ENCODE measurements around the gene SARM1. TPM values are rescaled to one million over a fixed set of nuclear protein-coding genes. Genes with fewer than 3 reads are reported as not detected.

The SARM1 gene
- total RNA-seq (2014; rRNA removed; shearing (Covaris generic); ENCODE audit: low replicate concordance), result 17.2 and 33.1 TPM in 2 replicates

DNA sequence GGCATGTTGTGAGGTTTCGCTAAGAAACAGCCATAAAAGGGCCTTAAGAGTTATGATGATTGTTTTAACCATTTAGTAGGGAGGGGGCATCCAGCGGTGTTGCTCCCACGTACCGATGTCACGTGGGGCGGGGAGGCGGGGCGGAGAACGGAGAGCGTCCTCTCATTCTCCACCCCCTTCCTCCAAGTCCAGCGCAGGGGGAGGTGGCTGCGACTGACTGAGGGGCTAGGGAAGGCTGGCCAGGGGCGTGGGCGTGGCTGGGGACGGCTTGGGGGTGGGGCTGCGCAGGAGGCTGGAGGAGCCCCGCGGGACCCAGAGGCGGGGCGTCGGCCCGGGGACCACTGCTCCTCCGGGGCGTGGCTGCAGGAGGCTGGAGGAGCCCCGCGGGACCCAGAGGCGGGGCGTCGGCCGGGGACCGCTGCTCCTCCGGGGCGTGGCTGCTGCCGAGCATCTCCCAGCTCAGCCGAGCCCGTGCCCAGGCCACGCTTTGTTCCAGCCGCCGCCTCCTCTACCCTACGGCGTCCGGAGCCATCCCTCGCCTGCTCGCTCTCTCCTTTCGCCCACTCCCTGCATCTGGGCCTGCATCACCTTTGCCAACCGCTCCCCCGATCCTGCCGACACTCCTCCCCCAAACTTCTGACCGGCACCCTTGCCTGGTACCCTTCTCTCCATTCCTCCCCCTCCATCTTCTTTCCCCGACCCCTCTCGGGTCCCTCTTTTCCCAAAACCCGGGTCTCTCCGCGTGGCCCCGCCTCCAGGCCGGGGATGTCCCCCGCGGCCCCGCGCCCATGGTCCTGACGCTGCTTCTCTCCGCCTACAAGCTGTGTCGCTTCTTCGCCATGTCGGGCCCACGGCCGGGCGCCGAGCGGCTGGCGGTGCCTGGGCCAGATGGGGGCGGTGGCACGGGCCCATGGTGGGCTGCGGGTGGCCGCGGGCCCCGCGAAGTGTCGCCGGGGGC, at the start of gene SARM1:
SARM1 (plus strand) TSS at position 450 of the 958 bp plus-strand sequence; CDS start at position 789, 339 bp downstream.
- Histone ChIP-seq H3K27me3 (no peaks in the 10 kb centered on the region), H3K9me3 (no peaks in the 10 kb centered on the region), H3K4me3 (peak within 1 kb of the TSS; percentile 89), H3K36me3 (peaks cover 20% of the 10 kb centered on the region)
- DNase-seq, result peak; percentile 97

DNA sequence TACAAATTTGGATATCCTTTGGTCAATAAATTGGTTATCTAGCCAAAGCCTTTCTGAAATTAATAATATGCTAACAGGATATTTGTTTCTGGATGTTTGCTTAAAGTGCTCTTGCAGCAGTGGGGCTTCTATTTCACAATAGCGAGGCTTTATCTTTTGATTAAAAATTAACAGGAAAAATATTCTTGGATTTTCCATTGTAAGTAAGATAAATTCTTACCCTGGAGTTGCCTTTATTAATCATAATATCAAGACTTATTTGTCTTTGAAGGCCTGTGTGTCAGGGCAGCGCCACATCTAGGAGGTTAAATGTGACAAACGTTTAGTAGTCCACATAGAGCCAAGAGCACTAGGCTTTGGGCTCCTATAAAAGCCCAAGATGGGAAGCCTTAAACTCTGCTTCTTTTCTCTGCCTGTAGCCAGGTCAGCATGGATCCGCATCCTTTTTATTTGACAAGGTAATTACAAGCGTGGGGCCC, 47.2 kb upstream of the SARM1 start:
- Histone ChIP-seq H3K36me3 (peaks cover 69% of the 10 kb centered on the region), H3K9me3 (no peaks in the 10 kb centered on the region), H3K27me3 (no peaks in the 10 kb centered on the region), H3K4me3 (no peak overlapping the region)
- no peak for DNase-seq

DNA sequence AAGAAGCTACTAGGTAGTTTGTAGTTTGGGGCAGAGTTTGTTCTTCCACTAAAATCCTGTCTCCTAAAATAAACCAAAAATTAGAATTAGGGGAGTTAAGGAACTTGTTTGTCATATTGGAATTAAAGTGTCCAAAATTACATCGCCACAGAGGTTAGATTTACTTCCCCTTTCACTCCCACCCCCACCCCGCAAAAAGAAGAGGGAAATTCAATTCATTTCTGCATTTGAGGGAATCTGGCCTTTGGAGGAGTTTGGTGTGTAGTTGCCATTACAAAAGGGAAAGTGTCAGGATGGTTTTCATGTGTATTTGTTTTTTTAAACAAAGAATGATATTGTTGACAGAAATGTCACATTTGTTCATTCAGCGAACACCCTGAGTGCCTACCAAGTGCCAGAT, 46.7 kb upstream of the SARM1 start:
- H3K4me3 ChIP-seq, result no peak overlapping the region
- peaks cover 73% of the 10 kb centered on the region for H3K36me3 ChIP-seq
- DNase-seq, result no peak
- H3K27me3 ChIP-seq, result no peaks in the 10 kb centered on the region
- H3K9me3 ChIP-seq, result no peaks in the 10 kb centered on the region

DNA sequence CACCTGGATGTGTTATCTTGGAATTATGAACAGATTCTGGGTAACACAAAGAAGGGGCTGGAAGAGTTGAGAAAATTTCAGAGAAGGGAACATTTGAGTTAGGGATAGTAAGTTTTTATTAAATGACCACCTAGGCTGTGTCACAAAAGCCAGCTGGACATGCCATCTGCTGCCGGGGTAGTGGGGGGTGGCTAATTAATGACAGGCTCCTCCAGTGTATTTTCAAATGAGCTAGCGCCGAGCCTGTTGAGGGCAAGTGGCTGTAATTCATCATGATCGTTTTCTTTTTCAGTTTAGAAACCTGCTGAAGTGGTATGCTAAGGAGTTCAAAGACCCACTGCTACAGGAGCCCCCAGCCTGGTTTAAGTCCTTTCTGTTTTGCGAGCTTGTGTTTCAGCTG, 46.3 kb upstream of the SARM1 start:
- Histone ChIP-seq H3K4me3 (no peak overlapping the region), H3K27me3 (no peaks in the 10 kb centered on the region), H3K9me3 (no peaks in the 10 kb centered on the region), H3K36me3 (peaks cover 73% of the 10 kb centered on the region)
- no peak for DNase-seq

DNA sequence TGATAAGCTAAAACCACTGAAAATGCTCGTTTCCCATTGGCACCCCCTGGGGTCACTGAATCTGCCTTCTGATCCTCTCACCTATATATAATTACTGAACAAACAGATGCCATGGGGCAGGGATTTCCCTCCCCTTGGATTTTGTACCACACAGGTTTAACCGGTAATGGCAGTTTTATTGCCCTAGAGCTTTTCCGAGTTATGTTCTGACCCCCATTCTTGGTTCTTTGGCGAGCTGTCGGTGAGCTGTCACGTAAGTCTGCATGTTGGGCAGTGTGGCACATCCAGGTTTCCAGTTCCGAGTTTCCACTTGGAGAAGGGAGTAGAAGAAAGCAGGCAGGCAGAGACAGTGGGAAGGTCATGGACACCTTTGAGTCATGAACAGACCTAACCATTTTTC, 45.4 kb upstream of the SARM1 start:
- peaks cover 73% of the 10 kb centered on the region for H3K36me3 ChIP-seq
- no peak overlapping the region for H3K4me3 ChIP-seq
- no peaks in the 10 kb centered on the region for H3K27me3 ChIP-seq
- H3K9me3 ChIP-seq, result no peaks in the 10 kb centered on the region
- no peak for DNase-seq

DNA sequence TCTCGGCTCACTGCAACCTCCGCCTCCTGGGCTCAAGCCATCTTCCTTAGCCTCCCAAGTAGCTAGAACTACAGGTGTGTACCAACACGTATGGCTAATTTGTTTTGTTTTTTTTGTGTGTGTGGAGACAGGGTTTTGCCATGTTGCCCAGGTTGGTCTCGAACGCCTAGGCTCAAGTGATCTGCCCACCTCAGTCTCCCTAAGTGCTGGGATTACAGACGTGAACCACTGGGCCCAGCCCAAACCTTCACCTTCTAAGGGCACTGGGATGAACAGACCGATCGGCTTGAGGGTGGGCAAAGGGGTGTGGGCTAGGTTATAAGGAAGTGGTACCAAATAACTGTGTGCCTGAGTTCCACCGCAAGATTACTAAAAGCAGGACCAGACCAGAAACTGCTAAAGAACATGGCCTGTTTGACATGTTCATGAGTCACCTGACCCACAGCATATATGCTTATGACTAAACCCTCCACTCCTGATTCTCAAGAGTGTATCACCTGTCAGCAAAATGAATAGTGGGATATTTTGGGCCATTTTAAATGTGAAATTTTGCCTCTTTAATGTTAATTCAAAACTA, 44.4 kb upstream of the SARM1 start:
- H3K36me3 ChIP-seq, result peaks cover 77% of the 10 kb centered on the region
- DNase-seq, result no peak
- H3K9me3 ChIP-seq, result no peaks in the 10 kb centered on the region
- H3K27me3 ChIP-seq, result no peaks in the 10 kb centered on the region
- H3K4me3 ChIP-seq, result no peak overlapping the region

DNA sequence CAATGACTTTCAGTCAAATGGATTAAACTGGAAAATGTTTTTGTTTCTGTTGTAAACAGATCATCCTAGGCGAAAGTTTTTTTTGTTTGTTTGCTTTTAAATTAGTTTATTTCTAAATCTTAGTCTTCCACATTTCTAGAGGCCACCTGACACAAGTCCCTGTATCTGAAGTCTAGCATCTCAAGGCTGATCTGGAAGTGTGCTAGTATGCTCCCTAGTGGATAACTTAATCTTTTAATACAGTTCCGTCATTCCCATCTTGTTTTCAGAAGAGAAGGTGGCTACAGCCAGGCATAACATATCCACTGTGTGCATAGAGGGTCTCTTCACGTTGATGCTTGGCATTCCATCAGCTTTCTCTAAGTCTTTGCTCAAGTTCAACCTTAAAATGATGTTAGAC, 43.8 kb upstream of the SARM1 start:
- no peak overlapping the region for H3K4me3 ChIP-seq

DNA sequence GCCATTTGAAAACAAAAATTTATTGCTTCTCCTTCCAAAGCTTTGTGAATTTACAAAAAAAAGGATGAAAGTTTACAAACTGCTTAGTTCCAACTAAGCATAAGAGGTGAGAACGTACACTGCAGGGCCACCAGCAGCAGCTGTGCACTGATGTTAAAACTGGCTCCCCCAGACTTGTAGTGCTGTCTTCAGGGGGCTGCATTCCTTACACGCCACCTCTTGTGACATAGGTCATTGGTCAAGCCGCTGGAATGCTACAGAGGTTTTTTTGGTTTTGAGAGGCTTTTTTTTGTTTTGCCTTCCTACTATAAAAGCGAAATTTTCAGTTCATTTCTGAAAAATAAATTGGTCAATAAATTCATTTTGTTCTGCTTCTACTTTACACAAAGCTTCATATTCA, 43.2 kb upstream of the SARM1 start:
- no peaks in the 10 kb centered on the region for H3K27me3 ChIP-seq
- H3K36me3 ChIP-seq, result peaks cover 67% of the 10 kb centered on the region
- H3K4me3 ChIP-seq, result no peak overlapping the region
- H3K9me3 ChIP-seq, result no peaks in the 10 kb centered on the region
- no peak for DNase-seq

More for the DNA sequence above, 43.8 kb upstream of the SARM1 start:
- no peak for DNase-seq
- H3K36me3 ChIP-seq, result peaks cover 71% of the 10 kb centered on the region
- H3K9me3 ChIP-seq, result no peaks in the 10 kb centered on the region
- no peaks in the 10 kb centered on the region for H3K27me3 ChIP-seq

DNA sequence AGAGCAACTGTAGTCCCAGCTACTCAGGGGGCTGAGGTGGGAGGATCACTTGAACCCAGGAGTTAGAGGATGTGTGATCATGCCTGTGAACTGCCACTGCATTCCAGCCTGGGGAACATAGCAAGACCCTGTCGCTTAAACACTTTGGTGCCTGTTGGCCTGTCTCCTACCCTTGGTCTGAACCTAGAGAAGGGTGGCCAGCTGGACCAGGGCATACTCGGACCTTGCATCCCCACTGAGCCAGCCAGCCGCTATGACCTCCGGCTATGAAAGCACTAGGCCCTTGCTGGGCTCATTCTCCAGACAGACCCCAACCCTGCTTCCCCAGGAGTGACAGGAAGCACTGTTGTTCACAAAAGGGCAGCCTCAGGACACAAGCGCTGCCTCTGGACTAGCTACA, 40.8 kb upstream of the SARM1 start:
- Histone ChIP-seq H3K36me3 (peaks cover 59% of the 10 kb centered on the region), H3K9me3 (no peaks in the 10 kb centered on the region), H3K4me3 (no peak overlapping the region), H3K27me3 (no peaks in the 10 kb centered on the region)
- no peak for DNase-seq

DNA sequence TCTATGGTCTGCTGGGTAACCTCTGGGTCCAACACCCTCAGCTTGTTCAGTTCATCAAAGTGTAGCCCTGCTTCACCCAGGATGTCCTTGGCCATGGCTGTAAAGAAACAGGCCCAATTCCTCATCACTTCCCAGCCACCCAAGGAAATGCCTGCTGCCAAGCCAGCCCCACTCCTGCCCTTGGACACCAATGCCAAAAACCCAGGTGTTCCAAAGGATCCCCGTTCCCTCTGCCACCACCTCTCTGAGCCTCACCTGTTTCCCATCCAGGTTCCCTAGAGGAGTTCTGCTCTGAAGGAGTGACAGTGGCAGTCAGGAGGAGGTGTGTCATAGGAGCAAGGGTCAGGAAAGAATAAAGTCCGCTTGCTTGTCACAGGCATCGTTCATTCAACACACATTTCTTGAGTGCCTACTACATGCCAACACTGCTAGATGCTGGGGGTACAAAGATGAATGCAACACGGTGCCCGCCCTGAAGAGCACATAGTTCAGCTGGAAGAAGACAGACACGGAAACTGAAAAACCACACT, 39.5 kb upstream of the SARM1 start:
- Histone ChIP-seq H3K9me3 (no peaks in the 10 kb centered on the region), H3K4me3 (no peak overlapping the region), H3K36me3 (peaks cover 56% of the 10 kb centered on the region), H3K27me3 (no peaks in the 10 kb centered on the region)
- no peak for DNase-seq

DNA sequence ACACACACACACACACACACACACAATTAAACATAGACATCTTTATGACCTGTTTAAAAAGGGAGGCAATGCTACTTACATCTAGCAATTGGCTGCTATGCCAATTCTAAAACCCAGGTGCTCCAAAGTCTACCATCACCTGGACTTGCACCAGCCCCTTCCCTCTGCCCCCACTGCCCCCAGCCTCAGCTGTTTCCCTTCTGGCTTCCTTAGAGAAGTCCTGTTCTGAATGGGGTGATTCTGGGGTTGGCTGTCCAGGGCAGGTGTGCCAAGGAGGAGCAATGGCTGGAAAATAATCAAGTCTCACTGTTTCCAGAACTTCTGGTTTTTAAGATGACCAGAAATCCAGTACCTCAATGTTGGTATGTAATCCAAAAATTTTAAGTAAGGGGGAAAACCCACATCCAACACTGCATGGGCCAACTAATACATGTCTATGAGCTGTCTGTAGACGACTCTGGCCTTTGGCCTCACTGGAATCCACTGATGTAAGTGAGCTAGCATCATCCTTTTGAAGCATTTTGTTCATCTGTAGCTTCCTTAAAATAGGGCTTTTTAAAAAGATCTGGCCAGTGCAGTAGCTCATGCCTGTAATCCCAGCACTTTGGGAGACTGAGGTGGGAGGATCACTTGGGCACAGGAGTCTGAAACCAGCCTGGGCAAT, 38.3 kb upstream of the SARM1 start:
- Histone ChIP-seq H3K27me3 (no peaks in the 10 kb centered on the region), H3K4me3 (no peak overlapping the region), H3K9me3 (no peaks in the 10 kb centered on the region), H3K36me3 (peaks cover 56% of the 10 kb centered on the region)
- no peak for DNase-seq

DNA sequence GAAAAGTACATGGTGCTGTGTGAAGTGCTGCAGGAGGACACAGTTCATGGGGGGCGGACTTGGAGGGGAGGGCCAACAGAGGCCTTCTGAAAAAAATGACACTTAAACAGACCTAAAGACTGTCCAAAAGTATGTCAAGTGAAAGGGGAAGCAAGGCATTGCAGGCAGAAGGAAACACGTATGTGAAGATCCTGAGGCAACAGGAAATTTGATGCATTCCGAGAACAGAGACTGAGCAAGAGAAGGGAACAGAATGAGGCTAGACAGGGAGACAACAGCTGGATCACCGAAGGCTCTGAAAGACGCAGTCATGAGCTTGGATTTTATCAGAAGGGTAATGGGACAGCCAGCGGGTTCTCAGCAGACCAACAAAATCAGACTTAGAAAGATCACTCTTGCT, 37.3 kb upstream of the SARM1 start:
- no peak for DNase-seq
- Histone ChIP-seq H3K36me3 (peaks cover 51% of the 10 kb centered on the region), H3K4me3 (peak overlapping the region; percentile 98), H3K9me3 (no peaks in the 10 kb centered on the region), H3K27me3 (no peaks in the 10 kb centered on the region)

DNA sequence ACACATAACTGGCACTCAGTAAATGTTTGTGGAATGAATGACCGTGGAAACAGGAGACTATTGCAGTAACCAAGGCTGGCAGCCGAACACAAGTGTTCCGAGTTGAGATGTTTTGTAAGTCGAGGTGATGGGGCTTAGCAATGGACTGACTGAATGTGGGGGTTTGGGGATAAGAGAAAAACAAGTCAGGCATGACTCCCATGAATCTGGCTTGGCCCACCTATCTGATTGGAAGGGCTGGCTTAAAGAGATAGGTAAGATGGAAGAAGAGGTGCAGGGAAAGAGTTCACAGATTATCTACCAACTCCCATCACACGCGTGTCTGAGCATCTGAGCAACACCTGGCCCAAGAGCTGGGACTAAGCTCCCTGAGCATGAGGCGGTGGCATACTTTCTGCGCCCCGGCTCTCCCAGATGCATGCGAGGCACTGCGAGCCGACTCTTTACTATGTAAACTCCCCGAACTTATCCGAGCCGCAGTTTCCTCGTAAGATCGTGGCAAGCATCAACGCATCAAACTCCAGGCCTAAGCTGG, 36.8 kb upstream of the SARM1 start:
- DNase-seq, result no peak

DNA sequence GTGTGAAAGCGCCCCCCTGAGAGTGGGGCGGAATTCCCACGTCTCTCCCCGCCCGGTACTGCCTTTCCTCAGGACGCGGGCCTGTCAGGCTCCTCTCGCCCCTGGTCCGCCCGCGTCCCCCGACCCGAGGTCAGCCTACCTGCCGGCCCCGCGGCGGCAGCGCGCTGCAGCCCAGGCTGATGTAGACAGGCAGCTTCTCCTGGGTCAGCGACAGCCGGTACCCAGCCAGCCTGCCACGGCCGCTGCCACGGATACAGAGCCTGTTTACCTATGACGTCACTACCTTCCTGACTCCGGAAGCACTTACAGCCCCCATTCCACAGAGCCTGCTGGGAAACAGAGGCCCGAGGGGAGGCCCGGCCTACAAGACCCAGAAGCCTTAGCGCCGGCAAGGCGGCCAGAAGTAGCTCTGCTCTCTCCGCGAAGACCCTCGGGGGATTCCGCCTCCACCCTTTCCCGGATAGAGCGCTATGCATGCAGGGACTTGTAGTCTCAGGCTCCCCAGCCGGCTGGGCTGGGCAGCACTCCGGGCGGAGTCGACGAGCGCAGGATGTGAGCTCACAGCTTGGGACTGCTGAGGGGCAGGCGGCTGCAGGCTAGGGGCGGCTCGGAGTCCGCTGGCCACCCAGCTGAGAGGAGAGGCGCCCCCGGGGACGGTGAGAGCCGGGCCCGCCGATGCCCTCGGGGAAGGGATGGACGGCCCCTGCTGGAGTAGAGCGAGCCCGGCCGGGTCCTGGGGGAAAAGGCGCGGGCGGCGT, 36.1 kb upstream of the SARM1 start, which contains the start of the genes IFT20 and TNFAIP1:
IFT20 (minus strand) TSS at position 272 of the 758 bp plus-strand sequence. CDS start 3,487 bp downstream, outside the sequence.
TNFAIP1 (plus strand) TSS at position 561 of the 758 bp plus-strand sequence. CDS start 3,761 bp downstream, outside the sequence.
- peak; percentile 100 for DNase-seq
- no peaks in the 10 kb centered on the region for H3K27me3 ChIP-seq
- no peaks in the 10 kb centered on the region for H3K9me3 ChIP-seq
- H3K4me3 ChIP-seq, result peak within 1 kb of the TSS; percentile 98
- H3K36me3 ChIP-seq, result peaks cover 57% of the 10 kb centered on the region

More for the DNA sequence above, 36.8 kb upstream of the SARM1 start:
- Histone ChIP-seq H3K4me3 (peak overlapping the region; percentile 98), H3K9me3 (no peaks in the 10 kb centered on the region), H3K36me3 (peaks cover 51% of the 10 kb centered on the region), H3K27me3 (no peaks in the 10 kb centered on the region)

DNA sequence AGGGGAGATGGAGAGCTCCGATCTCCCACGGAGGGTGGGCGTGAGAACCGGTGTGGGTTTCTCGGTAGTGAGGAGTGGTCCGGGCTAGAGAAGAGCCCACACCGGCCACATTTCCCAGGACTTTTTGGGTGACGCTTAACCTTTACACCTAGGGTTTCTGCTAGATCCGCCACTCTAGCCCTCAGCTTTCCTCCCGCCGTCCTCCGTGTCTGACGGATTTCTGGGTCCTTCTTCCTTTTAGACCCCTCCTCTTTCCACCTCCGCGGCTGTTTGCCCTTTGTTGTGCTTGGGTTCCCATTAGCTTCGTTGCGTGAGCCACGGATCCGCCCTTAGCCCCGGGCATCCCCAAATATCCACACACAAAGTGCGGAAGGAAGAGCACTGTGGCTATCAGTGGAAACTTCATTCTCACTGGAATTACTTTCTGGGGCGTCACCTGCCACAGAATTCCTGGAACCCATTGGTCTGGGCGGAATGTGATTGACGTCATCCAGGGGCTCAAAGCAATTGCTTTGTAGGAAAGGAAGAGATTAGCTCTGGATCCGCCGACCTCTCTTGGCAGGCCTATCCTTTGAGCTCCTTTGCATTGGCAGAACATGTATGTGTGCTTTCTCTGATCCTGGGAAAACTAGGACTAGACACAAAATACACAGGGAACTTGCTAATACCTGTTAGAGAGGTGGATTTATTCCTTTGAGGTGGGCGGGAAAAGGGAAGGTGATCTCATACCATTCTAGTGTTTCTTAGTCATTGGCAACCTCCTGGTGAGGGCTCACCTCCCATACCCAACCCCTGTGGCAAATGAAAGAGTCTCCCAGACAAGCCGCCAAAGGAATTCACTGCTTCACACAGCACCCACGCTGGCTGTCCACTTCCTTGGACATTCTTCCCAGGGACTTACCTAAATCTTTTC, 35.3 kb upstream of the SARM1 start:
- Histone ChIP-seq H3K36me3 (peaks cover 57% of the 10 kb centered on the region), H3K27me3 (no peaks in the 10 kb centered on the region), H3K9me3 (no peaks in the 10 kb centered on the region), H3K4me3 (peak overlapping the region; percentile 98)
- DNase-seq, result peak; percentile 83

Data from MG63 (cell line).